Mononuclear cell (primary cell): ENCODE results near the gene TNFRSF19. TPM values are rescaled to one million over a fixed set of nuclear protein-coding genes. Genes with fewer than 3 reads are reported as not detected.
"Not testable (repeated sequence)": the region's sequence is repeated elsewhere in the genome, so short reads cannot be mapped to it uniquely, and the experiment has no call there.

Experiments used
- H3K27me3 ChIP-seq: 2 replicates; pipeline ENCODE4 v1.6.0; 2011; ENCODE audit warnings: low read length, control low read depth; ENCODE audit not compliant: insufficient read depth
- H3K4me1 ChIP-seq: 2 replicates; pipeline ENCODE4 v1.5.1; 2011; ENCODE audit warnings: mild to moderate bottlenecking, low read length, control low read depth; ENCODE audit not compliant: insufficient read depth
- H3K4me3 ChIP-seq: 2 replicates; pipeline ENCODE4 v1.5.1; 2011; ENCODE audit warnings: mild to moderate bottlenecking, low read length, moderate library complexity
- H3K9me3 ChIP-seq: 2 replicates; pipeline ENCODE4 v1.5.1; 2011; ENCODE audit warnings: low read depth, mild to moderate bottlenecking, control low read depth, low read length
- total RNA-seq: library from RNA; depleted of rRNA; stranded (reverse); fragments of >200 nt; gene quantifications from one replicate; pipeline ENCODE4 v1.2.3, GENCODE V29; 2012

The TNFRSF19 gene
- 0.21 TPM for total RNA-seq

- Histone ChIP-seq H3K4me3 (no peak within 1 kb of the TSS), H3K27me3 (peaks cover 61% of the 10 kb centered on the region), H3K9me3 (no peaks in the 10 kb centered on the region), H3K4me1 (no peaks in the 10 kb centered on the region)
Observed at GRCh38 chr13:23570099-23570920, at the start of gene TNFRSF19. Gene TNFRSF19, plus strand, starts transcription at chr13:23570412. Its CDS starts 19,772 bp downstream, at chr13:23590184.

GRCh38 chr13:23529926-23530325 lies 40.3 kb upstream of the TNFRSF19 start:
- H3K4me3 ChIP-seq, H3K4me1 ChIP-seq, H3K9me3 ChIP-seq, H3K27me3 ChIP-seq: not testable (repeated sequence)

GRCh38 chr13:23531446-23531845 lies 38.8 kb upstream of the TNFRSF19 start:
- Histone ChIP-seq H3K27me3 (no peaks in the 10 kb centered on the region), H3K9me3 (no peaks in the 10 kb centered on the region)

GRCh38 chr13:23534090-23534489 lies 36.1 kb upstream of the TNFRSF19 start:
- Histone ChIP-seq H3K27me3 (no peaks in the 10 kb centered on the region), H3K4me1 (no peaks in the 10 kb centered on the region), H3K9me3 (no peaks in the 10 kb centered on the region), H3K4me3 (no peak overlapping the region)

More at GRCh38 chr13:23531446-23531845, 38.8 kb upstream of the TNFRSF19 start:
- Histone ChIP-seq H3K4me3 (no peak overlapping the region), H3K4me1 (no peaks in the 10 kb centered on the region)

- no peaks in the 10 kb centered on the region for H3K4me1 ChIP-seq
- no peak overlapping the region for H3K4me3 ChIP-seq
- no peaks in the 10 kb centered on the region for H3K9me3 ChIP-seq
- peaks cover 7% of the 10 kb centered on the region for H3K27me3 ChIP-seq
Observed at GRCh38 chr13:23541221-23541824, 28.9 kb upstream of the TNFRSF19 start.

GRCh38 chr13:23544668-23545067 lies 25.5 kb upstream of the TNFRSF19 start:
- Histone ChIP-seq H3K4me1 (no peaks in the 10 kb centered on the region), H3K4me3 (no peak overlapping the region), H3K27me3 (peaks cover 32% of the 10 kb centered on the region), H3K9me3 (no peaks in the 10 kb centered on the region)

GRCh38 chr13:23547000-23547590 lies 23.1 kb upstream of the TNFRSF19 start:
- Histone ChIP-seq H3K4me3 (no peak overlapping the region), H3K4me1 (no peaks in the 10 kb centered on the region), H3K9me3 (no peaks in the 10 kb centered on the region), H3K27me3 (peaks cover 32% of the 10 kb centered on the region)

- peaks cover 25% of the 10 kb centered on the region for H3K27me3 ChIP-seq
- H3K9me3 ChIP-seq, result no peaks in the 10 kb centered on the region
- H3K4me3 ChIP-seq, result no peak overlapping the region
- H3K4me1 ChIP-seq, result no peaks in the 10 kb centered on the region
Observed at GRCh38 chr13:23549724-23550123, 20.5 kb upstream of the TNFRSF19 start.

GRCh38 chr13:23550163-23550562 lies 20.0 kb upstream of the TNFRSF19 start:
- H3K4me3 ChIP-seq, result no peak overlapping the region
- no peaks in the 10 kb centered on the region for H3K4me1 ChIP-seq
- H3K27me3 ChIP-seq, result peaks cover 28% of the 10 kb centered on the region
- H3K9me3 ChIP-seq, result no peaks in the 10 kb centered on the region

- H3K4me3 ChIP-seq, result no peak overlapping the region
- H3K27me3 ChIP-seq, result peaks cover 28% of the 10 kb centered on the region
- no peaks in the 10 kb centered on the region for H3K4me1 ChIP-seq
- no peaks in the 10 kb centered on the region for H3K9me3 ChIP-seq
Observed at GRCh38 chr13:23551213-23552008, 18.8 kb upstream of the TNFRSF19 start.

- peaks cover 20% of the 10 kb centered on the region for H3K27me3 ChIP-seq
- H3K4me3 ChIP-seq, result no peak overlapping the region
- H3K9me3 ChIP-seq, result no peaks in the 10 kb centered on the region
- no peaks in the 10 kb centered on the region for H3K4me1 ChIP-seq
Observed at GRCh38 chr13:23552171-23552570, 18.0 kb upstream of the TNFRSF19 start.

GRCh38 chr13:23552661-23553060 lies 17.6 kb upstream of the TNFRSF19 start:
- H3K9me3 ChIP-seq, result no peaks in the 10 kb centered on the region
- H3K4me3 ChIP-seq, result no peak overlapping the region
- no peaks in the 10 kb centered on the region for H3K4me1 ChIP-seq
- H3K27me3 ChIP-seq, result peaks cover 15% of the 10 kb centered on the region

- H3K27me3 ChIP-seq, result peaks cover 8% of the 10 kb centered on the region
- no peaks in the 10 kb centered on the region for H3K4me1 ChIP-seq
- no peaks in the 10 kb centered on the region for H3K9me3 ChIP-seq
- H3K4me3 ChIP-seq, result no peak overlapping the region
Observed at GRCh38 chr13:23554000-23554399, 16.2 kb upstream of the TNFRSF19 start.

GRCh38 chr13:23557043-23557442 lies 13.2 kb upstream of the TNFRSF19 start:
- Histone ChIP-seq H3K4me1 (peaks cover 4% of the 10 kb centered on the region), H3K9me3 (no peaks in the 10 kb centered on the region), H3K27me3 (peaks cover 4% of the 10 kb centered on the region), H3K4me3 (no peak overlapping the region)

- Histone ChIP-seq H3K27me3 (peaks cover 4% of the 10 kb centered on the region), H3K4me3 (no peak overlapping the region), H3K9me3 (no peaks in the 10 kb centered on the region), H3K4me1 (peaks cover 4% of the 10 kb centered on the region)
Observed at GRCh38 chr13:23557733-23558132, 12.5 kb upstream of the TNFRSF19 start.
